ENCODE measurements around the gene KCTD1.

DNA sequence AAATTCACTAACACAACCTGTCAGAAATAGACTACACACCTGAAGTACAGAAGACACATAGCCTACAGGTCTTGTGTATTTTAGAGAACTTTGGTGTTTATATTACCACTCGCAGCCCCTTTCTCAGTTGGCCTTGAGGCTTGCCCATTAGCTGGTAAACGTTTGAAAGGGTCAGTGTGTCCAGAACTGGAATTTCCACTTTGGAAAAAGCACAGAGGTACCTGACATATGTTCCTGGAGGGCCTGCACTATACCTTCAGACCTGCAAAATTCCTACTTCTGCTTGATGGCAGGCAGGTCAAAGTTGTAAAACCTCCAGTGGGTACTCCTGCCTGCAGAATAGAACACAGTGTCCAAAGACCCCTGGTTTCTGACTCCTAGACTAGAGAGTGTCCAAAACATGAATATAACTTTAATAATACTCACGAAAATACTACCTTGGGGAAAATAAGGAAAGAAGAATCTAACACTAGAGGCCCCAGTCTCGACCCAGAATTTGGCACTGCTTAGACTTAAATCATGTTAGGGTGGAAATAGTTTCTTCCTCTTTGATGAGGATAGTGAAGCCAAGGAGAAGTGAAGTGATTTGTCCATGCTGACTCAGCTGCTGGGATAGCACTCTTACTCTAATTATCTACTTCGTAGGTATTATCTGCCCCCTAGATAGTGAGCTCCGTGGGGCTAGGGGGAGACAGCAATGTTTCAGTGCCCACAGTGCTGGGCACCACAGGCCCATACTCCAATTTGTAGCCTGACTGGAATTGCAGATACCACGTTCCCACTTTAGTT is 2.8 kb downstream of the KCTD1 start:
- TF ChIP-seq EZH2 (IDR thresholded peaks at IDR 0.05; ENCODE audit: low read length, missing control alignments) (no peak), CTCF (conservative IDR thresholded peaks at IDR 0.05 in 1 of 2, IDR thresholded peaks at IDR 0.05 in 1 of 2; ENCODE audit: low read depth in 1 of 2, low read length in 2 of 2) (no peak)

Measured in fibroblast of lung (primary cell).